ENCODE results near the gene CRBN. TPM values are rescaled to one million over a fixed set of nuclear protein-coding genes. Genes with fewer than 3 reads are reported as not detected.

The CRBN gene
- total RNA-seq, 1 experiment from 2014 or later, result 18.7 TPM

GRCh38 chr3:3105815-3106214 lies 73.7 kb downstream of the CRBN start:
- Histone ChIP-seq H3K27ac (ENCODE audit: low read length) (no peak overlapping the region), H3K36me3 (ENCODE audit: control insufficient read depth, insufficient read depth, low read length) (no peaks in the 10 kb centered on the region), H3K4me3 (ENCODE audit: low read depth in 2 of 2, low read length in 2 of 2) (no peak overlapping the region), H3K27me3 (ENCODE audit: control insufficient read depth, insufficient read depth, low read length) (no peaks in the 10 kb centered on the region; the same call in none of the 2 replicates), H3K9me3 (ENCODE audit: control insufficient read depth, insufficient read depth, low read depth, low read length) (no peaks in the 10 kb centered on the region), H3K4me1 (ENCODE audit: control insufficient read depth, insufficient read depth, low read length) (no peaks in the 10 kb centered on the region)
- no peak for ATAC-seq
- BruUV-seq (replicated peaks), result no TSS peak
- intact Hi-C loops (cut with micrococcal nuclease; ENCODE audit: unreplicated experiment) (no loop called here), in situ Hi-C loops (cut with HindIII; ENCODE audit: low pct_unique_long_range_greater_than_20kb, low sequenced_read_pairs) (no loop called here)
- TF ChIP-seq, protein P1, sequence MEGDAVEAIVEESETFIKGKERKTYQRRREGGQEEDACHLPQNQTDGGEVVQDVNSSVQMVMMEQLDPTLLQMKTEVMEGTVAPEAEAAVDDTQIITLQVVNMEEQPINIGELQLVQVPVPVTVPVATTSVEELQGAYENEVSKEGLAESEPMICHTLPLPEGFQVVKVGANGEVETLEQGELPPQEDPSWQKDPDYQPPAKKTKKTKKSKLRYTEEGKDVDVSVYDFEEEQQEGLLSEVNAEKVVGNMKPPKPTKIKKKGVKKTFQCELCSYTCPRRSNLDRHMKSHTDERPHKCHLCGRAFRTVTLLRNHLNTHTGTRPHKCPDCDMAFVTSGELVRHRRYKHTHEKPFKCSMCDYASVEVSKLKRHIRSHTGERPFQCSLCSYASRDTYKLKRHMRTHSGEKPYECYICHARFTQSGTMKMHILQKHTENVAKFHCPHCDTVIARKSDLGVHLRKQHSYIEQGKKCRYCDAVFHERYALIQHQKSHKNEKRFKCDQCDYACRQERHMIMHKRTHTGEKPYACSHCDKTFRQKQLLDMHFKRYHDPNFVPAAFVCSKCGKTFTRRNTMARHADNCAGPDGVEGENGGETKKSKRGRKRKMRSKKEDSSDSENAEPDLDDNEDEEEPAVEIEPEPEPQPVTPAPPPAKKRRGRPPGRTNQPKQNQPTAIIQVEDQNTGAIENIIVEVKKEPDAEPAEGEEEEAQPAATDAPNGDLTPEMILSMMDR (IDR thresholded peaks at IDR 0.05), result no peak
- TF ChIP-seq SIN3A (IDR thresholded peaks at IDR 0.05; ENCODE audit: borderline replicate concordance, insufficient read depth, low read depth, low read length) (no peak), REST (IDR thresholded peaks at IDR 0.05; ENCODE audit: insufficient read depth in 1 of 2, low read depth in 2 of 2, low read length in 1 of 2) (no peak), TCF7L2 (IDR thresholded peaks at IDR 0.05; ENCODE audit: low read depth, low read length) (no peak), POLR2AphosphoS5 (IDR thresholded peaks at IDR 0.05; ENCODE audit: low read depth, low read length) (no peak)
- POLR2A ChIA-PET, result no interaction called here
- CTCF ChIA-PET, result no interaction called here
- DNase-seq (ENCODE audit: low read depth, low spot score), result no peak

DNA sequence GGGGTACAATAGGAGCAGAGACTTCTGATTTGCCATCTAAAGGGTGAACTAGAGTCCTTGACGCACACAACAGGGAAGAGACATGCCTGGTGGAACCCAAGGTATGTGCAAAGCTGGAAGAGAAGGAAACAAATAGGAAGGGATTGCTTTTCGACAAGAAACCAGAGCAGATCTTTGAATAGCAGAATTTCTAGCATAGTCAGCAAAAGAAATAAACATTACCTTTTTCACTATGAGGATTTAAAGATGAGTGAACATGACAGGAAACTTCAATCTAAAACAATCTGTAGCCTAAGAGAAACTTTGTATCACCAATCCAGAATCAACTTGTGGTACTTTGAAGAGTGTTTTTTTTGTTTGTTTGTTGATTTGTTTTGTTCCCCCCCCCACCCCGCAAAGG lies 74.2 kb downstream of the CRBN start:
- H3K36me3 ChIP-seq (ENCODE audit: control insufficient read depth, insufficient read depth, low read length), result no peaks in the 10 kb centered on the region
- no peak overlapping the region for H3K4me3 ChIP-seq (ENCODE audit: low read depth in 2 of 2, low read length in 2 of 2)
- intact Hi-C loops (cut with micrococcal nuclease; ENCODE audit: unreplicated experiment), result no loop called here
- in situ Hi-C loops (cut with HindIII; ENCODE audit: low pct_unique_long_range_greater_than_20kb, low sequenced_read_pairs), result no loop called here
- BruUV-seq (replicated peaks), result no TSS peak
- no peaks in the 10 kb centered on the region; the same call in none of the 2 replicates for H3K27me3 ChIP-seq (ENCODE audit: control insufficient read depth, insufficient read depth, low read length)
- no peak for DNase-seq (ENCODE audit: low read depth, low spot score)
- no peaks in the 10 kb centered on the region for H3K9me3 ChIP-seq (ENCODE audit: control insufficient read depth, insufficient read depth, low read depth, low read length)
- TF ChIP-seq POLR2AphosphoS5 (IDR thresholded peaks at IDR 0.05; ENCODE audit: low read depth, low read length) (no peak), SIN3A (IDR thresholded peaks at IDR 0.05; ENCODE audit: borderline replicate concordance, insufficient read depth, low read depth, low read length) (no peak), REST (IDR thresholded peaks at IDR 0.05; ENCODE audit: insufficient read depth in 1 of 2, low read depth in 2 of 2, low read length in 1 of 2) (no peak), TCF7L2 (IDR thresholded peaks at IDR 0.05; ENCODE audit: low read depth, low read length) (no peak)
- TF ChIP-seq, protein P1 (IDR thresholded peaks at IDR 0.05), result no peak
- H3K27ac ChIP-seq (ENCODE audit: low read length), result no peak overlapping the region
- ChIA-PET POLR2A (no interaction called here), CTCF (no interaction called here)
- no peaks in the 10 kb centered on the region for H3K4me1 ChIP-seq (ENCODE audit: control insufficient read depth, insufficient read depth, low read length)
- ATAC-seq, result no peak
